AG20443 (cell line): ENCODE measurements around the gene HPS5.
"Not testable (repeated sequence)": the region's sequence is repeated elsewhere in the genome, so short reads cannot be mapped to it uniquely, and the experiment has no call there.

Source experiments
- DNase-seq: peaks from one replicate; pipeline ENCODE4 v3.0.0; 2012; ENCODE audit warnings: low spot score, mixed read lengths

Gene HPS5

DNA sequence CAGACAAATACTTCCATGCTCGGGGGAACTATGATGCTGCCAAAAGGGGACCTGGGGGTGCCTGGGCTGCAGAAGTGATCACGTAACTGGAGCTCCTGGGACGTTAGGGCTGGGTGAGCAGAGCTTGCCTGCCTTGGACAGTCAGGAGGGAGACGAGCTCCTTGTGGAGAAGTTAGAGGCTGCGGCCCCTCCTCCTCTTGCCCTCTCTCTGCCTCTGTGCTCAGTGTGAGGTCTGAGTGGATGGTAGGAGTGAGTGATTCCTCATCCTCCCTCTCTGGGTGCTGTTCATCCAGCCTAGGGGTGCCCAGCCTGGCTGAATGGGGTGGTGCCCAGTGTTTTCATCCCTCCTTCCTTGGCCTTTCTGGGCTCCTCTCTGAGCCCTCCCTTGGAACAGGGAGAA is 52.7 kb downstream of the HPS5 start:
- not testable (repeated sequence) for DNase-seq

DNA sequence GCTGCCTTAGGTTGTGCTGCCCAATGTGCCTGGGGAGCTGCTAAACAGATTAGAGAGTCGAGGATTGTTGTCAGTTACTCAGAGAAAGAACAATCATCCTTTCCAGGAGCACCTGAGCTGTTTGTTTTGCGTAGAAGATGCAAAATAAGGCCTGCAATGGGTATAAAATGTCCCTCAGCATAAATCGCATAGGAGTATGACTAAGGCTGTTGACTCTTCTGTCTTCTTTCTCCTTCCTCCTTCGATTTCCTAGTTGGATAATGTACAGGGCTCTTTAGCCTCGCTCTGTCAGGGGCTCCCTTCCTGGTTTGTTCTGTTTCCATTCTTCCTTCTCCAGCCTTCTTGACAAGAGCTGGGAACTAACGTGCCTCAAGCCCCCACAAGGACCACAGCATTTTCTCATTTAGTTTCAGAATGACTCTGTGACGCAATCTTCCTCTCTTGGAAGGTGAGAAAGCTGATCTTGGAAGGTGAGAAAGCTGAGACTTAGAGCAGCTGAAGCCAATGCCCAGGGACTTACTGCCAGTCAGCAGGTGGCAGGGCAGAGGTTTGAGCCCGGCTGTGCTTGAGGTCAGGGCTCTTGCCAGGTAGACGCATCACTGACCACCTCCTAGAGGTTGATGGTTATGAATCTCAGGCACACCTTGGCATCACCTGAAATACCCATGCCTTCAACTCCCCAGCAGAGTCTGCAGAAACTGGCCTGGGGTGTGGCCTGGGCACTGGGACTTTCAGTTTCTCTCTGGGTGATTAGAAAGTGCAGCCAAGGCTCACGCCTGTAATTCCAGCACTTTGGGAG is 54.4 kb downstream of the HPS5 start:
- not testable (repeated sequence) for DNase-seq

DNA sequence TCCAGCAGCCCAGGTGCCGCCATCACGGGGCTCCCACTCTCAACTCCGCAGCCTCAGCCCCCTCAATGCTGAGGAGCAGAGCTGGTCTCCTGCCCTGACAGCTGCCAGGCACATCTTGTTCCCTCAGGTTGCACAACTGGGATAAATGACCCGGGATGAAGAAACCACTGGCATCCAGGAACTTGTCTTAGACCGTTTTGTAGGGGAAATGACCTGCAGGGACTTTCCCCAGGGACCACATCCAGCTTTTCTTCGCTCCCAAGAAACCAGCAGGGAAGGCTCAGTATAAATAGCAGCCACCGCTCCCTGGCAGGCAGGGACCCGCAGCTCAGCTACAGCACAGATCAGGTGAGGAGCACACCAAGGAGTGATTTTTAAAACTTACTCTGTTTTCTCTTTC is 56.0 kb downstream of the HPS5 start, which contains the start of gene SAA1:
Gene SAA1, plus strand, starts transcription at position 316 of the 400 bp plus-strand sequence. CDS start 624 bp downstream, outside the sequence.
- DNase-seq = no peak

DNA sequence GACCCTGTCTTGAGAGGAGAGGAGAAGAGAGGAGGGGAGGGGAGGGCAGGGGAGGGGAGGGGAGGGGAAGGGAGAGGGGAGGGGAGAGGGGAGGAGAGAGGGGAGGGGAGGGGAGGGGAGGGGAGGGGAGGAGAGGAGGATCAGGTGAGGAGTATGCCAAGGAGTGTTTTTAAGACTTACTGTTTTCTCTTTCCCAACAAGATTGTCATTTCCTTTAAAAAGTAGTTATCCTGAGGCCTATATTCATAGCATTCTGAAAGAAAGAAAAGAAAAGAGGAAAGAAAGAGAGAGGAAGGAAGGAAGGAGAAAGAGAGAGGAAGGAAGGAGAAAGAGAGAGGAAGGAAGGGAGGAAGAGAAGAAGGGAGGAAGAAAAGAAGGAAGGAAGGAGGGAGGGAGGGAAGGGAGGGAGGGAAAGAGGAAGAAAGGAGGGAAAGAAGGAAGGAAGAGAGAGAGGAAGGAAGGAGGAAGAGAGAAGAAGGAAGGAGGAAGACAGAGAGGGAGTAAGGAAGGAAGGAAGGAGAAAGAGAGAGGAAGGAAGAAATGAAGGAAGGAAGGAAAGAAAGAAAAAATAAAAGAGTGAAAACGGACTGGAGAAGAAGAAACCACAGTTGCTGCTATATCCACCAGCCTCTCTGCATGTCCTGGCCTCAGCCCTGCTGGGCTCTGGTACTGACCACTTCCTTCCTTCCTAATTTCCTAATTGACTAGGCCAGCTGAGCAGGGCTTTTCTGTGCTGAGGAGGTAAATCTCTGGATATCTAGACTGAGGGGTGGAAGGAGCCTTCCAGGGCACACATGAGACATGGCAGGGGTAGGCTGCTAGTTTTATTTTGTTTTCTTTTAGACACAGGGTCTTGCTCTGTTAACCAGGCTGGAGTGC is 57.0 kb downstream of the HPS5 start:
- no peak for DNase-seq

DNA sequence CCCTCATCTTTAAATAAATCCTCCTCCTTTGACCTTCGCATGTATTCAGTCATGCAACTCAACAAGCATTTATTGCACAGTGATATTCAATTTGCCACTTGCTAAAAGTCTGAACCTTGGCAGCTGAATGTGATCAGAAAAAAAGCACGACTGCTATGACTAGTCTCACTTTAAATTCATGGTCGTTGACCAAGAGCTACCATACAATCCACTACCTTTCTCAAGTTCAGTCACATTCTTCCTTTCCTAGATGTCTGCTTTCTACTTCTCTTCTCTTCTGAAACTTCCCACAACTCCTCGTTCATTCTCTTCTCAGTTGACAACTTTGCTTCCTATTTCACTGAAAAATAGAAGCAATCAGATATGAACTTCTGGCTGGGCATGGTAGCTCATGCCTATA is 57.9 kb downstream of the HPS5 start:
- DNase-seq = no peak

DNA sequence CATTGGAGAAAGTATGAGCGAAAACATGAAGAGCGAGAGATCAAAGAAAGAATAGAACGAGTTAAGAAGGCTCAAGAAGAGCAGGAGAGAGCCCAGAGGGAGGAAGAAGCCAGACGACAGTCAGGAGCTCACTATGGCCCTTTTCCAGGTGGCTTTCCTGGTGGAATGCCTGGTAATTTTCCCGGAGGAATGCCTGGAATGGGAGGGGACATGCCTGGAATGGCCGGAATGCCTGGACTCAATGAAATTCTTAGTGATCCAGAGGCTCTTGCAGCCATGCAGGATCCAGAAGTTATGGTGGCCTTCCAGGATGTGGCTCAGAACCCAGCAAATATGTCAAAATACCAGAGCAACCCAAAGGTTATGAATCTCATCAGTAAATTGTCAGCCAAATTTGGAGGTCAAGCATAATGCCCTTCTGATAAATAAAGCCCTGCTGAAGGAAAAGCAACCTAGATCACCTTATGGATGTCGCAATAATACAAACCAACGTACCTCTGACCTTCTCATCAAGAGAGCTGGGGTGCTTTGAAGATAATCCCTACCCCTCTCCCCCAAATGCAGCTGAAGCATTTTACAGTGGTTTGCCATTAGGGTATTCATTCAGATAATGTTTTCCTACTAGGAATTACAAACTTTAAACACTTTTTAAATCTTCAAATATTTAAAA is 59.1 kb downstream of the HPS5 start:
- not testable (repeated sequence) for DNase-seq

DNA sequence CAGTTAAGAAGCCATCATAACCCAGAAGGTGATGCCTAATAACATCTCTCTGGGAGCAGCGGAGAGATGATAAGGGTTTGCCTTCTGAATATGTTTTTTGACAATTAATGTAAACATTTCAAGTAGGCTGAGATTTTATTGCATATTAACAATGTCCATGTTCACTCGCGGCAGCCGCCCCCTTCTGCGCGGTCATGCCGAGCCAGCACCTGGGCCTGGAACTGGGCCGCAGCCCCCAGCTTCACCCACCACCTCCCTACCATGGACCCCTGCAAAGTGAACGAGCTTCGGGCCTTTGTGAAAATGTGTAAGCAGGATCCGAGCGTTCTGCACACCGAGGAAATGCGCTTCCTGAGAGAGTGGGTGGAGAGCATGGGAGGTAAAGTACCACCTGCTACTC is 60.2 kb downstream of the HPS5 start:
- DNase-seq = no peak

DNA sequence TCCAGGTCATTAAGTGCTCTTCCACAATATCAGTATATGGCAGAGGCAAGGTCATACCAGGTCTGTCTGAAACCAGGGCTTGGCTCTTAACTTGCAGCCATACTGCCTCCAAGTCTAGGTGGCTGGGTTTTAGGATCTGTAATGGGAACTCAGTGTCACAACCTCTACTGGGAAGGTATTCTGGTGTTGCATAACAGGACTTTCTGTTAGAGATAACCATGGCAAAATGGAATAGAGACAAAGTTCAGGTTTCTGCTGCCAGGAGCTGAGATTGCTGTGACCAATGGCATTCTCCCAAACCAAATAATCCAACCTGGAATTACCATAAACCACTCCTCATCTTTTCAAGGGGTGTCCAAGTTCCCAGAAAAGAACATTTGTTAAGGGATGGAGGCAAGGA is 62.7 kb downstream of the HPS5 start:
- DNase-seq = no peak

DNA sequence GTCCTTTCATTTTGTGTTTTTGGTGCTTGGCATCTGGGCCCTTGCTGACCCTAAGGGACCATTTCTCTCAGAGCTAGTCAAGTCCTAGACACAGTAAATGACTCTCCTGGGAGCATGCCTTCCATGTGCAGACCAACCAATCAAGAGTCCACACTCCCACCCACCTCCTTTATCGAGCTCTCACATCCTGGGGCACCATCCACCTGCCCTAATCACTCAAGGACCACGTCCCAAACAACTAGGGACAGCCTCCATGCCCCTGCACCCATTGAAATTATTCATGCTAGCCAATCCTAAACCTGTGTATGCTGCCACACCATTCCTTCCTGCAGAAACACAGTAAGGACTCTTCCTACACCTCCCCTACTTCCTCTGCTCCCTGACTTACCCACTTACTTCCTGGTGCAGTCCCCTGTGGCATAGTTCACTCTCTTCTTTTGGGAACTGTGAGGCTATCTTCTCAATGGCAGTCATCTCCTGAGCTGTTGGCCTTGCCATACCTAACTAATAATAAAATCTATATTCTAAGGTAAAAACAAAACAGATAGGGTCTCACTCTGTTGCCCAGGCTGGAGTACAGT is 67.1 kb downstream of the HPS5 start:
- DNase-seq = no peak

DNA sequence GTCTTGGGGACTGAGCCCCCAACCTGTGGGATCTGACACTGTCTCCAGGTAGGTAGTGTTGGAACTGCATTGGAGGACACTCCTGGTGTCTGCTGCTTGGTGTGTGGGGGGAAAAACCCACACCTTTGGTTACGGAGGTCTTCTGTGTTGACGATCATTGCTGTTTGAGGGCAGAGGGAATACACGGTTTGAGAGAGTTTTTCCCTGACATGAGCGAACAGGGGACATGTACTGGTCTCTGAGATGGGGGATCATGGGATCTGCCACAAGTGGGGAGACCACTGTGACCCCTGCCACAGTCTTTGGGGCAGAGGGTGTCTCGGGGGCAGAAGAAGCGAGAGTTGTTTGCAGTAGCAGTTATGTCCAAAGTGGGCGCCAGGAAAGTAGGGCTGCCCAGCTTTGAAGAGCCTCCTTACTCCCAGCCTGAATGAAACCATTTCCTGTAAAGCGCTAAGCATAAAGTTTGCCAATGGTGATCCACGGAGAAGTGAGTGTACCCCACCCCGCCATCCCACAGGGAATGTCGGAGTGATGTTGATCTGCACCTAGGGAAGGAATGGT is 68.1 kb downstream of the HPS5 start:
- no peak for DNase-seq

DNA sequence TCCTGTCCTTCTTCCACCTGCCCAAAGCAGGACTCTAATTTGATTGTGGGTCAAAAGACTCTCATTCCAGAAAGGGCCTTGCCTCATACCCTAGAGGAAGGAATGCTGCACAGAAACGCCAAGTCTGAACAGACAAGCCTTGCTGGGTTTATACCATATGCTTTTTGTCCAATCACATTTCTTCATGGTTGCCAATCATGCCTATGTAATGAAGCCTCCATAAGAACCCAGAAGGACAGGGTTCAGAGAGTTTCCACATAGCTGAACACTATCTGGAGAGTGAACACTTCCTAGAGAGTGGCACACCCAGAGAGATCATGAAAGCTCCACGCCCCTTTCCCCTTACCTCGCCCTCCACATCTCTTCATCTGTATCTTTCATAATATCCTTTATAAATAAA is 68.7 kb downstream of the HPS5 start:
- DNase-seq = no peak

DNA sequence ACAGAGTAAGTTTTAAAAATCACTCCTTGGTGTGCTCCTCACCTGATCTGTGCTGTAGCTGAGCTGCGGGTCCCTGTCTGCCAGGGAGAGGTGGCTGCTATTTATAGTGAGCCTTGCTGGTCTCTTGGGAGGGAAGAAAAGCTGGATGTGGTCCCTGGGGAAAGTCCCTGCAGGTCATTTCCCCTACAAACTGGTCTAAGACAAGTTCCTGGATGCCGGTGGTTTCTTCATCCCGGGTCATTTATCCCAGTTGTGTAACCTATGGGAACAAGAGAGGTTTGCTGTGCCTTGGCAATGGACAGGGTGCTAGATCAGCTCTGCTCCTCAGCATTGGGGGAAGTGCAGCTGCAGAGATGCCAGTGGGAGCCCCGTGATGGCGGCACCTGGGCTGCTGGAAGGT is 73.4 kb downstream of the HPS5 start, which contains the start of gene SAA2:
Gene SAA2, minus strand, starts transcription at position 108 of the 400 bp plus-strand sequence. CDS start 657 bp downstream, outside the sequence.
- no peak for DNase-seq

DNA sequence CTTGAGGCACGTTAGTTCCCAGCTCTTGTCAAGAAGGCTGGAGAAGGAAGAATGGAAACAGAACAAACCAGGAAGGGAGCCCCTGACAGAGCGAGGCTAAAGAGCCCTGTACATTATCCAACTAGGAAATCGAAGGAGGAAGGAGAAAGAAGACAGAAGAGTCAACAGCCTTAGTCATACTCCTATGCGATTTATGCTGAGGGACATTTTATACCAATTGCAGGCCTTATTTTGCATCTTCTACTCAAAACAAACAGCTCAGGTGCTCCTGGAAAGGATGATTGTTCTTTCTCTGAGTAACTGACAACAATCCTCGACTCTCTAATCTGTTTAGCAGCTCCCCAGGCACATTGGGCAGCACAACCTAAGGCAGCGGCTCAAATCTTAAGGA is 74.8 kb downstream of the HPS5 start:
- DNase-seq = not testable (repeated sequence)

DNA sequence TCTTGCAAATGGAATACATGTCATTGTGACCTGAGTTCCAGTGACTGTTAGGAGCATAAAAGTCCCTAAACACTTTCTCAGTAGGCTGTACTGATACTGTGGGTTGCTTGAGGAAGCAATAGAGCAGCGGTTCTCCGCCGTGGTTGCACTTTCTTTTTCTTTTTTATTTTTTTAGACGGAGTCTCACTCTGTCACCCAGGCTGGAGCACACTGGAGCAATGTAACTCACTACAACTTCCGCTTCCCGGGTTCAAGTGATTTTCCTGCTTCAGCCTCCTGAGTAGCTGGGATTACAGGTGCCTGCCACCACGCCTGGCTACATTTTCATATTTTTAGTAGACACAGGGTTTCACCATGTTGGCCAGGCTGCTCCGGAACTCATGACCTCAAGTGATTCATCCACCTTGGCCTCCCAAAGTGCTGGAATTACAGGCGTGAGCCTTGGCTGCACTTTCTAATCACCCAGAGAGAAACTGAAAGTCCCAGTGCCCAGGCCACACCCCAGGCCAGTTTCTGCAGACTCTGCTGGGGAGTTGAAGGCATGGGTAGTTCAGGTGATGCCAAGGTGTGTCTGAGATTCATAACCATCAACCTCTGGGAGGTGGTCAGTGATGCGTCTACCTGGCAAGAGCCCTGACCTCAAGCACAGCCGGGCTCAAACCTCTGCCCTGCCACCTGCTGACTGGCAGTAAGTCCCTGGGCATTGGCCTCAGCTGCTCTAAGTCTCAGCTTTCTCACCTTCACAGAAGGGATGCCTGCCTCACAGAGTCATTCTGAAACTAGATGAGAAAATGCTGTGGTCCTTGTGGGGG is 75.4 kb downstream of the HPS5 start:
- not testable (repeated sequence) for DNase-seq

DNA sequence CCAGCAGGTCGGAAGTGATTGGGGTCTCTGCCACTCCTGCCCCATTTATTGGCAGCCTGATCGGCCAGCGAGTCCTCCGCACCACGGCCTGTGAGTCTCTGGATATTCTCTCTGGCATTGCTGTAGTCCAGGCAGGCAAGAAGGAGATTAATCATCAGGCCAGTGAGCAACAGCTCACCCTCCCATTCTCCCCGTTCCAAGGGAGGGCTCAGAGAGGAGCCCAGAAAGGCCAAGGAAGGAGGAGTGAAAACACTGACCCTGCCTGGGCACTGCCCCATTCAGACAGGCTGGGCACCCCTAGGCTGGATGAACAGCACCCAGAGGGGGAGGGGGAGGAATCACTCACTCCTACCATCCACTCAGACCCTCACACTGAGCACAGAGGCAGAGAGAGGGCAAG is 76.5 kb downstream of the HPS5 start:
- DNase-seq = no peak

DNA sequence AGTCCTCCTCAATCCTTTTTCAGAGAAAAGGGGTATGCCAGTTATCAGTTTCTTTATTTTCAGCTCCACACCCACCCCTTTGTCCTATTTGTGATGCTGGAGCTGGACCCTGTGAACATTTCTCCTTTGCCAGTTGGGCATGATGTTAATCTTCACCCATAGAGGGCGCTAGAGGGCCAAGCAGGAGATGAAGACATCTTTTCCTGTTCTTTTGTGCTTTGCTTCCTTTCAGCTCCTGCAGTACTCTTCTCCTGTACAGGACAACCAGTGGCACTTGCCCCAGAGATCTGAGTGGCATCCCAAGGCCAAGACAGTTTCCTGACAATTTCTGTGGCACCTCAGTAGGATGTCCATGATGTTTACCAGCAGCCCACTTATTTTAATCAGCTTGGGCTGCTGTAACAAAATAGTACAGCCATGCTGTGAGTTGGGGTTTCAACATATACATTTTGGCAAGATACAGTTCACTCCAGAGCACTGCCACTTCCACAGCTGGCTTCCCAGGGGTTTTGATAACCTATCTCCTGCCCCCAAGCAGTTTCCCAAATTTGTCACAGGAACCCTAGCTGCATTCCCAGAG is 78.1 kb downstream of the HPS5 start:
- DNase-seq = peak; percentile 77

DNA sequence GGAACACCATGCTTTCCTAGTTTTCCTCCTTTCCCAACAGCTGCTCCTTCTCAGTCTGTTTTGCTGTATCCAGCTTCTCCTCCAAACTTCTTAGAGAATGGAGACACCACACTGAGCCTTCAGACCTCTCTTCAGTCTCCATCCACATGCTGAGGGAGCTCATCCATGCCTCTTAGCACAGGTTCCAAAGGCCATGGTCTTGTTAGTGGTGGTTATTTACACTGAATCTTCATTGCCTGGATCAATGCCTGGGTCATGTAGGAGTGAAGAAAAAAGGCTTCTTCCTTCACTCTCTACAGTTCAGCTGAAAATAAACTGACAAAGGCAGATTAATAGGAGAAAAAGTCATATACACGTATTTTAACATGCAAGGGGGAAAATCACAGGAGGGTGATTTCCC is 82.3 kb downstream of the HPS5 start:
- no peak for DNase-seq

DNA sequence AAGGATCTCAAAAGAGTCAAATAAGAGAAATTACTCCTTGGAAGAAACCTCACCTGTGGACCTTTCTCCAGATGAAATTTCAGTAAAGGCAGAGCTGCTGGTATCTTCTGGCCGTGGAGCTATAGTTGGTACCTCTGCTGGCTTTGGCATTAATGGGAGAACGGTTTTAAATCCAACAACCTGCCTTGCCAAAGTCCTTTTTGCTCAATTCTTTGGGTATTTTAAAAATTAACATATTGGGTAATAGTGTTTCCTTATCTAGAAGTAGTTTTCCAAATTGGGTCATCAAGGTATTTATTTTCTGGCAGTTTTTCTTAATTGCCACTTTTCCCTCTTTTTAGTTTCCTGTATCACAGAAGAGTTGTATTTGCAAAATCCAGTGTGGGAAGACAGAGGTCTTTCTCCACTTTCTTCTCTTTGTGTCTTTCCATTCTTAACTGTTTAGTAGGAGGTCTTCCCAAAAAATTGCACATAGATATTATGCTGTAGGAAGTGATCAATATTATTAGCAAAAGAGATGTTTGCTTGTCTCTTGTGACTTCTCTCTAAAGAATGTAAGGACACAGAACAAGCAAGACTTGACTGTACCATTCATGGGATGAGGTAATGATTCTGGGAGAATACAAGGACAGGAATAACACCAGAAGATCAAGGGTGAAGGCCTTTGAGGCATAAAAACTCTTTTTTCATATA is 85.1 kb downstream of the HPS5 start, which contains the start of gene SAA4:
Gene SAA4, minus strand, starts transcription at position 139 of the 693 bp plus-strand sequence. CDS start 876 bp downstream, outside the sequence.
- no peak for DNase-seq
